Erythroblast (primary cell): ENCODE data around the gene MARCHF2.

Experiments used
- GATA1 ChIP-seq: IDR thresholded peaks from 2 replicates; pipeline ENCODE4 v1.6.1; 2011; ENCODE audit warnings: low read depth, mild to moderate bottlenecking, control low read depth, low read length, moderate library complexity
- POLR2A ChIP-seq: IDR thresholded peaks from 2 replicates; pipeline ENCODE4 v1.6.1; 2011; ENCODE audit warnings: mild to moderate bottlenecking, low read length

GRCh38 chr19:8363803-8364771 is 49.0 kb upstream of the MARCHF2 start, which contains the start of gene ANGPTL4:
- TF ChIP-seq POLR2A (peak; percentile 52), GATA1 (no peak)
